Measurements from ENCODE around the gene MIEN1.
"Not testable (repeated sequence)": the region's sequence is repeated elsewhere in the genome, so short reads cannot be mapped to it uniquely, and the experiment has no call there.

Gene MIEN1

DNA sequence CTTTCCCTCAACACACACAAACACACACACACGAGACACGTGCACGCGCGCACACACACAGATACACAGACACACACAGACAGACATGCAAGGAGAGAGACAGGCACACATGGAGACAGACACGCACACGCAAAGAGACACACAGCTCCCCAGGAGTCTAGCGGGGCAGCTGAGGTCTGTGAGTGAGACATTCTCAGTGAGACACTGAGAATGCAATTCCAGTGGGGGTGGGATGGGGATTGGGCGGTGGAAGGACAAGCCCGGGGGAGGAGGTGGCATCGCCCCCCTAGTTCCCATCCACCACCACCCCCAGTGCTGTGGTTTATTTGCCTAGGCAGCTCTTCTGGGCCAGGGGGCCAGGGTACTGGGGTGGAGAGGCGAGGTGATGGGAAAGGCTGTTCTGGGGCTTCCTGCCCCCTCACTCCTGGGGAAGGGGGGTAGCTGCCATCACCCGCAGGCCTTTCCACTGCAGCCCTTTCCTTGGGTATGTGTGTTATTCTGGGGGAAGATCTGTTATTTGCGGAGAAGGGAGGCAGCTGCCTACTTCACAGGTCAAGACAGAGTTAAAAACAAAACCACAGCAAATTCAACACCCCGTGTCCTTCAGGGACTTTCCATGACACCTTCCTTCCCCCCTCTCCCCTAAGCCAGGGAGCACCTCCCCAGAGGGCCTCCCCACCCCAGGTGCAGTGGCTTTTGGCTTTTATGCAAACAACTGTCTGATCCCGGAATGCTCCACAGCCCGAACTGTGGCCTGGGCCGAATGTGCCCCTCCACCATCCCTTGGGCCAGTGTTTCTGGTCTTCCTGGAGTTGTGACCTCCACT, 25.4 kb upstream of the MIEN1 start:
- no peak for FAIRE-seq

DNA sequence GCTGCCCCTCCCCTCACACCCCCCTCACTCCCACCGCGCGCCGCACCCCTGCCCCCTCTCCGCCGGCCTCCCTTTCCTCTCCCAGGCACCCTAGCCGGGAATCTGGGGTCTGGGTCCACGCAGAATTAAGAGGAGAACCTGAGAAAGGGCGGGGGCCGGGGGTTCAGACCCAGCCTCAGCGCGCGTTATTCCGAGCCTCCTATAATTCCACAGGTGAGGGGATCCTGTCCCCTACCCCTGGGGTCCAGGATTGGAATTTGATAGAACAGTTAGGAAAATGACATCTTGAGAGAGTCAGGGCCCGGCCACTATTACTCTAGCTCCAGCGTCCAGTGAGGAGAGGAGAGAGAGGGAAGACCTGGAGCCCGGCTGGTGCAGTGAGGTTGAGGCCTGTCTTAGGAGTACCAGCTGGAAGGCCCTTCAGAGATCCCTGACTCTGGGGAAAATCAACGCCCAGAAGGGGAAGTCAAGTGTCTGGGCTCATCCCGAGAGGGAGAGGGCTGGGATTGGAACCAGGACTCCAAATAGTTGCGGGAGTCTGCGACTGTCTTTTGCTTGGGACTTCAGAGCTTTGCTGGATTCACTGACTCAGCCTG, 24.7 kb upstream of the MIEN1 start:
- FAIRE-seq, result no peak

DNA sequence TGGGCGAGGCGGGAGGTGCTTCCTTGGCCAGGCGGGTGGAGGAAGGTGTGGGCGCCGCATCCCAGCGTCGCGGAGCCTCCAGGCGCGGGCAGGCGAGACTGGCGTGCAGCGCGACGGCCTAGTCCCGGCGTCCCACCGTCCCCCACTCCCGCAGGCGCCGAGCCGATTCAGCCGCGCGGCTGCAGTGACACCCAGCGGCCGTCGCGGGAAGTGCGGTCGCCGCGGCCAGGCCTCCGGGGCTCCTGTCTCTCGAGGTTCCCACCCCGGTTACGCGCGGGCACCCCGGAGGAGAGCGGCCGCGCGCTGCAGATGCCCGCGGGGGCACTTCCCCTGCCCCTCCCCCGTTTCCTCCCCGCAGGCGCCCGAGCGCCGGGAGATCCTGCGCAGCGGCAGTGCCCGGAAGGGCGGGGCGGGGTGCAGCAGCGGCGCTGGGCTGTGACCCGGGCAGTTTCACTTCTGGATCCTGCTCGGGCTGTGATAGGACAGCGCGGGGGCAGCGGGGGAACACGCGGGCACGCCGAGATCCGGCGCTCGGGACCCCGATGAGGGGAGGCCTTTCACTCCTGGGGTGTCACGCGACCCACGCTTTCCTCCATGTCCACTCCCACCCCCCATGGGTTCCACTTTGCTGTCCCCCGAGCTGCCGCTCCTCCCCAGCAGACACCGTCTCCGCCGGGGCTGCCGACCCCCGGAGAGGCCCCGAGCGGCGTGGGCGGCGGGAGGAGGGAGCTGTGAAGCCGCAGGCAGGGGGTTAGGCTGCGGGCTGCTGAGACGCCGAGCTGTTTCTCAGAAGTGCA, 24.0 kb upstream of the MIEN1 start:
- no peak for FAIRE-seq

DNA sequence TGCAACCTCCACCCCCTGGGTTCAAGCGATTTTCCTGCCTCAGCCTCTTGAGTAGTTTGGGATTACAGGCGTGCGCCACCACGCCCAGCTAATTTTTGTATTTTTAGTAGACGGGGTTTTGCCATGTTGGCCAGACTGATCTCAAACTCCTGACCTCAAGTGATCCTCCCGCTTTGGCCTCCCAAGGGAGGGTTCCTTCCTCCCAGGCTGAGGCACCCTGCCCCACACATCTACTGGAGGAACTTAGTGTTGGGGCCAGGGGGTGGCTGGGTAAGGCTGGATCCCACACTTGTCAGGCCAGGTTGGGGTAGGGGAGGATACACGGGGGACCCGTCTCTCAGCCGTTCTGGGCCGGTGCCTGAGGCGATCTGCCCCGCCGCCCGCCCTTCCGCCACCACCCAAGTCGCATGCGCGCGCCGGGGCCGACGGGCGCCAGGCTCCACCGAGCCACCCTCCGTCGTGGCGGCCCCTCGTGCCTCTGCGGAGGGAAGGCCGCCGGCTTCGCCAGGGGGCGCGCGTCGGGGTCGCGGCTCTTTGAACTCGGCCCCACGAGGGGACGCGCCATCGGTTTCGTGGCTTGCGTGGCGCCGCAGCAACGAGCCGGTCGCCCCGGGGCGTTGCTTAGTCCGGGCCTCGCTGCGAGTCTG, 23.3 kb upstream of the MIEN1 start:
- no peak for FAIRE-seq

DNA sequence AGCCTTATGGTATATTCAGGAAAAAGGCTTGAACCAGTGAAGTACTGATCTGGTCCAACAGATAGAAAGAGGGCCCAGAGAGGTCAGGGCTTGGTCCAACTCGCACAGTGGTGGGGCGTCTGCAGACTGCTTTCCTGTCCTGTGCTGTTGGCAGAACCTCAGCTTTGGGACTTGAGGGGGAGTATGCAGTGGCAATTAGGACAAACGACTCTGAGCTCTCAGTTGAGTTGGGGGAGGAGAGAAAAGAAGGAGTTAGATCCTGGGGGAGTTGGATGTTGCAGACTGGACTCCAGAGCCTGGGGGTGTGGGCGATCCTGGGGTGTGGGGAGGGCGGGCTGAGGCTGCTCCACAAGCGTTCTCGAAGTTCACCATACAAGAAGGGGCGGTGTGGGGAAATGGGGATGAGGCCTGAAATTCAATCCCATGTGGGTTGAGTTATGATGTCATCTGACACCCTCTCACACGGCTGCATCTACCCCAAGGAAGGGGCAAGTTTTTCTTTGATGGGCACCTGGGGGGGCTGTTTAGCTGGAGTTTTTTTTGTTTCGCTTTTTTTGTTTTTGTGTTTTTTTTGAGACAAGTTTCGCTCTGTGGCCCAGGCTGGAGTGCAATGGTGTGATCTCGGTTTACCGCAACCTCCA, 22.0 kb upstream of the MIEN1 start:
- no peak for FAIRE-seq

DNA sequence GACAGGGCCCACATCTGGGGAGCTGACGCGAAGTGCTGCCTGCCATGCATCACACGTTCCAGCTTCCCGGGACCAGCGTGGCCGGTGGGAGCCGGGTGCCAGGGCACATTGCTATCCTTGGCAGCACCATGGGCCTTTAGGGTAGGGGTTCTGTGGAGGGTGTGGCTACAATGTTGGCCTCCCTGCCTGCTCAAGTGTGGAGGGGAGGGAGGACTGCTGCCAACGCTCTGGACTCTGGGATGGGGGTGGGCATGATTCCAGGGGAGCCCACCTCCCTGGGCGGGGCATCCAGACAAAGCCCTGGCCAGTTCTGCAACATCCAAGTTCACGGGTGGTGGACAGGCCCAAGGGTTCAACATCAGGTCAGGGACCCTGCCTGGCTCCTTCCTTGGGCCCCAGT, 21.3 kb upstream of the MIEN1 start:
- no peak for FAIRE-seq

DNA sequence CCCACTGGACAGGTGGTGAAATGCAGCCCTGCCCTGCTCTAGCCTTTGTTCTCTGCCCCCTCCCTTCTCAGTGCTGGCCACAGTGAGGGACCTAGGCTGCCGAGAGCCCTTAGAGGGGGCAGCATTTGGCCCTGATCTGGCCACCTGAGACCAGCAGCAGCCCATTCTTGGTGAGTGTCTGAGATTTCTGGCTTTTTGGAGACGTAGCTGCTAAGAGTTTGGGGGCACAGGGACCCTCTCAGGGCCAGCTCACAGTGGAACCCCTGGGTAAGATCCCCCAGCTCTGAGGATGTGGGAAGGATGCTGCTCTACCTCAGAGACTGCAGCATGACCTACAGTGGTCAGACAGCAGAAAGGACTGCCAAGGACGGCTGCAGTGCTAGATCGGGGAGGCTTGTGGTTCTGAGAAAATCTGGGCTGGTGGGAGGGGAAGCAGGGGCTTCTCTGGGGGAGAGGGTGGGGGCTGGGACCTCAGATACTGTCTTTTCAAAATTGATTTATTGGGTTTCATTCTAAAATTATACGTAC, 20.7 kb upstream of the MIEN1 start:
- FAIRE-seq, result no peak

DNA sequence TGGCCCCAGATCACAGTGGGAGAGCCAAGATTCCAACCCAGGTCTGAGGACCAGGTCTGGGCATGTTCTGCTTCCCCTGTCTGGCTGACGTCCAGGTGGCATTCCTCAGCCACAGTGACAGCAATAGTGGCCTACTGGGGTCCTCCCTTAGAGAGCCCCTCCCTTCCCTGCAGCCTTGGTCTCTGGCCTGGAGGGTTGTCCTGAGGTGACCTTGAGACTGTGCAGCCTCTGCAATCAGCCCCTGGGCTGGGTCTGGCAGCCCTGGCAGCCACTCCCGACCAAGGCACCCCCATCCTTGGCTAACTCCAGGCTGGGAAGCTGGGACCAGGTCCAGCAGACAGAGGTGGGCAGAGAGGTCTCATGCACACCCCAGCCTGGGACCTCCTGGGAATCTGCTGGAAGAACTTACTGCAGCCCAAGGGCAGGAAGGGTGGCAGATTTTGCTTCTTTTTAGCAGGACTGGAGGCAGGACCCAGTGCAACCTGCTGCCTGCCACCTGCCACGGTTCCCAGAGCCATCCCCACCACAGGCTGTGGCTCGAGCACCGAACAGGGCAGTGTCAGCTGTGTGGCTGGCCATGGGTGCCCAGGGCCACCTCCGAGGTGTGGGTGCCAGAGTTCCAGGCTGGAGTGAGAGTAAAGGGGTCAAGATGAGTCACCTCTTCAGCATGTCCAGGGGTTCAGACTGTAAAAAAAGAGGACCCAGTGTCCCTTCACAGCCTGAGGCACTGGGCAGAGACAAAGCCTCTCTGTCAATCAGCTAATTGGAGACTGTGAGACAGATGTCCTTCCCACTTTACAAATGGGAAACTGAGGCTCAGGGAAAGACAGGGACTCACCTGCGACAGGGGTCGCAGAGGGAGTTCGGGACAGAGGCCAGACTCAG, 20.0 kb upstream of the MIEN1 start:
- no peak for FAIRE-seq

DNA sequence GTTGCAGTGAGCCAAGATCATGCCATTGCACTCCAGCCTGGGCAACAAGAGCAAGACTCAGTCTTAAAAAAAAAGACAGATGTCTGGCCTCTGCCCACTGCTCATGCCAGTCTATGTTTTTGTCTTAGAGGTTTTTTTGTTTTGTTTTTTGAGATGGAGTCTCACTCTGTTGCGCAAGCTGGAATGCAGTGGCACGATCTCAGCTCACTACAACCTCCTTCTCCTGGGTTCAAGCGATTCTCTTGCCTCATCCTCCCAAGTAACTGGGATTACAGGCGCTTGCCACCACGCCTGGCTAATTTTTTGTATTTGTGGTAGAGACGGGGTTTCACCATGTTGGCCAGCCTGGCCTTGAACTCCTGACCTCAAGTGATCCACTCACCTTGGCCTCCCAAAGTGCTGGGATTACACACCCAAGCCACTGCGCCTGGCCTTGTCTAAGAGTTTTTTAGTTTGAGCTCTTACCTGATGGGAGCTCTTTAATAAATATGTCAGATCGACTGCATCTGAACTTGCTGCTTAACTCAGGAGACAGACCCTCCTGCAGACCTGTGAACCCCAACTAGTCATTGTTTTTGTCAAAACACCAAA, 18.2 kb upstream of the MIEN1 start:
- not testable (repeated sequence) for FAIRE-seq

DNA sequence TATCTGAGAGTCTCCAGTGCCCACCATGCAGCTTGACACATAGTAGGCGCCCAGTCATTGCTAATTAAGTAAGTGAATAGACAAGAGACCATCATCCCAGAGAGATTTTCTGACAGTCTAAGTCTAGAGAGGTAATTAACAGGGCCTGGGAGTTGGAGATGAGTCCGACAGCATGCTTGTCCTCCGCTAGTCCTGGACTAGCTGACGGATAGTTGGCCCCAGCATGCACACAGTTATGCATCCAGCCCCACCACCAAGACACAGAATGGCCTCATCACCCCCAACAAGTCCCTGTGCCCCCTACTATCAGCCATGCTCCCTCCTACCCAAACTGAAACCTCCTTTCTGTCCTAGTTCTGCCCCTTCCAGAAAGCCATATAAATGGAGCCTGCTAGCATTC, 17.4 kb upstream of the MIEN1 start:
- FAIRE-seq, result no peak

DNA sequence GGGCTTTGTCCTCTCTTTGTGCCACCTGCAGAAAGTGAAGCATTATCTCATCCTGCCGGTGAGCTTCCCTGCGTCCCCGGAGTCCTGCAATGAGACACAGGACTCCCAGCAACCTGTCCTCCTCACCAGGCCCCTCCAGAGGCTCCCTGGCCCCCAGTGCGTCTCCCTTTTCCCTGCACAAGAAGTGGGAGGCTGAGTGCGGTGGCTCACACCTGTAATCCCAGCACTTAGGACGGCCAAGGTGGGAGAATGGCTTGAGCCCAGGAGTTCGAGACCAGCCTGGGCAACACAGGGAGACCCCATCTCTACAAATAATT, 15.8 kb upstream of the MIEN1 start:
- FAIRE-seq, result no peak

DNA sequence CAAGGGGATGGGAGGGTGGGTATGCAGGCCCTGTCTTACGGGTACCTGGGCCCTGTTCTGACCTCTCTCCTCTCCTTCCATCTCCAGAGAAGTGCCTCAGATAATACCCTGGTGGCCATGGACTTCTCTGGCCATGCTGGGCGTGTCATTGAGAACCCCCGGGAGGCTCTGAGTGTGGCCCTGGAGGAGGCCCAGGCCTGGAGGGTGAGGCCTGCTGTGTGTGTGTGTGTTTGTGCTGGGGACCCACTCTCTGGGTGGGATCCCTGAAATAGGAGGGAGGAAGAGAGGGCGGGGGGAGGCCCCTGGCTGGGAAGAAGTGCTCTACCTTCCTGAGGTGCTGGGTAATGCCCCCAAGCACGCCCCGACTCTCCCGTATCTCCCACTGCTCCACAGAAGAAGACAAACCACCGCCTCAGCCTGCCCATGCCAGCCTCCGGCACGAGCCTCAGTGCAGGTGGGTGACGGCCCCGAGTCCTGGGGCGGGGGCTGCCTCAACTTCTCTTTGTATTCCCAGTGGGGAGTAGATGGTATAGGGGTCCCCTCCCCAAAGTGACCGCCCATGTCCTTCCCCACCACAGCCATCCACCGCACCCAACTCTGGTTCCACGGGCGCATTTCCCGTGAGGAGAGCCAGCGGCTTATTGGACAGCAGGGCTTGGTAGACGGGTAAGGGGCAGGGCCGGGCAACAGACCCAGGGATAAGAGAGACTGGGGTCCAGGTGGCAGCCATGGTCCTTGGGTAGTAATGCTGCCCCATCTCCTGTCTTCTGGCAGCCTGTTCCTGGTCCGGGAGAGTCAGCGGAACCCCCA, 15.2 kb upstream of the MIEN1 start:
- no peak for FAIRE-seq

DNA sequence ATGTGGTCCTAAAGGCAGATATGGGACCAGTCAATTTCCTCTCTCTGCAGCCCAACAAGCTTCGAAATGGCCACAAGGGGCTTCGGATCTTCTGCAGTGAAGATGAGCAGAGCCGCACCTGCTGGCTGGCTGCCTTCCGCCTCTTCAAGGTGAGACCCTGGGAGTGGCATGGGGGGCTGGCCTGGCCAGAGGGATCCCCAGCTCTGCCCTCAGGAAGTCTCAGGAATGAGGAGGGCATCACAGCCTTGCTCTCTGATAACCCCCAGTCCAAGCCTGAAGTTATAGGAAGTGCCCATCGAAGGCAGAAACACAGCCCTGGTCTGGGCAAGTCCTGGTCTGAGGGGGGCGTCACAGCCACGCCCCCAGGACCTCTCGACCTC, 14.5 kb upstream of the MIEN1 start:
- FAIRE-seq, result no peak

DNA sequence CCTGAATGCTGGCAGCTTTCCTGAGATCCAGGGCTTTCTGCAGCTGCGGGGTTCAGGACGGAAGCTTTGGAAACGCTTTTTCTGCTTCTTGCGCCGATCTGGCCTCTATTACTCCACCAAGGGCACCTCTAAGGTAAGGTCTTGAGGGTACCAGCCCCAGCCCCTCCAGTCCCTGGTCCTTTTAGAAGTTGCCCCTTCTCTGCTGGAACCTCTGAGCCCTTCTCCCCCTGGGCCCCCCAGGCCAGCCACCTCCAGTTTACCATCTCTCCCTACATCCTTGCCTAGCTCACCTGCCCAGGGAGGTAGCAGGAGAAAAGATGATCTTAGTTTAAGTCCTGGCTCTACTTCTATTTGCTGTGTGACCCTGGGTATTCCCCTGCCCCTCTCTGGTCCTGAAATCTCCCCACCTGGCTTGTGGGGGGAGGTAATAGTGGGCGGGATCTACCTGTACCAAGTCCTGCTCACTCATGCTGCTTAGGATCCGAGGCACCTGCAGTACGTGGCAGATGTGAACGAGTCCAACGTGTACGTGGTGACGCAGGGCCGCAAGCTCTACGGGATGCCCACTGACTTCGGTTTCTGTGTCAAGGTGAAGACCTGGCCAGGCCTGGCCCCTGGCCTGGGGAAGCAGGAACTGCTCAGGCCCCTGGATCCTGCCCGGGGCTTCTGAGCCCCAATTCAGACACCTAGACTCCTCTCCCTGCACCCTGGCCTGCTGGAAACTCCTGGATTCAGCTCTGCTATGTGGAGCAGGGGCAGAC, 13.9 kb upstream of the MIEN1 start:
- FAIRE-seq, result no peak

DNA sequence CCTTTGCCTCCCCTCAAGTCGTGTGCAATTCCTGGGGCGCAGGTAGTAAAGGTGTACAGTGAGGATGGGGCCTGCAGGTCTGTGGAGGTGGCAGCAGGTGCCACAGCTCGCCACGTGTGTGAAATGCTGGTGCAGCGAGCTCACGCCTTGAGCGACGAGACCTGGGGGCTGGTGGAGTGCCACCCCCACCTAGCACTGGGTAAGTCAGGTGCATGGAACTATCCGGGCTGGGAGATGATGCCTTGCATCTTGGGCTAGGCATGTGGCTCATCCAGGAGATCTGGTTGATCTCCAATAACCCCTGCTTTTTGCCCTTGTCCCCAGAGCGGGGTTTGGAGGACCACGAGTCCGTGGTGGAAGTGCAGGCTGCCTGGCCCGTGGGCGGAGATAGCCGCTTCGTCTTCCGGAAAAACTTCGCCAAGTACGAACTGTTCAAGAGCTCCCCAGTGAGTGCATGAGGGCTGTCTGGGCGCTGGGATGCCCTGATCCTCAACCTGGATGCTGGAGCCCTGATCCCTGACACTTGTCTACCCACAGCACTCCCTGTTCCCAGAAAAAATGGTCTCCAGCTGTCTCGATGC, 12.6 kb upstream of the MIEN1 start:
- FAIRE-seq, result no peak

DNA sequence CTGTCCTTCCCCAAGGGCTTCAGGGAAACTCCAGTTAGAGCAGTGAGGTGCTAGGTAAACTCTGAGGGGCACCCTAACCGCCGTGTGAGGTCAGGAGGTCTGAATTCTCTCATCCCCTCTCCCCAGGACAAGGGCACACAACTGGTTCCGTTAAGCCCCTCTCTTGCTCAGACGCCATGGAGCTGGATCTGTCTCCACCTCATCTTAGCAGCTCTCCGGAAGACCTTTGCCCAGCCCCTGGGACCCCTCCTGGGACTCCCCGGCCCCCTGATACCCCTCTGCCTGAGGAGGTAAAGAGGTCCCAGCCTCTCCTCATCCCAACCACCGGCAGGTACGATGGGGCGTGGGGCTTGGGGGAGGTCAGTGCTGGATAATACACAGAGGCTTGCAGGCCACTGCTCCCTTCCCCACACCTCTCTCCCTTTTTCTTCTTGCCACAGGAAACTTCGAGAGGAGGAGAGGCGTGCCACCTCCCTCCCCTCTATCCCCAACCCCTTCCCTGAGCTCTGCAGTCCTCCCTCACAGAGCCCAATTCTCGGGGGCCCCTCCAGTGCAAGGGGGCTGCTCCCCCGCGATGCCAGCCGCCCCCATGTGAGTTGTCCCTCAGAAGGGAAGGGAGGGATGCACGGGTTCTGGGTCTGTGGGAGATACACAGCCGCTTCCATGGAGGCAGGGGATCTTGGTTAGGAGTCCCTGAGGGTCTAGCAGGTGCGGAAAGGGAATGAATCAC, 12.0 kb upstream of the MIEN1 start:
- no peak for FAIRE-seq

DNA sequence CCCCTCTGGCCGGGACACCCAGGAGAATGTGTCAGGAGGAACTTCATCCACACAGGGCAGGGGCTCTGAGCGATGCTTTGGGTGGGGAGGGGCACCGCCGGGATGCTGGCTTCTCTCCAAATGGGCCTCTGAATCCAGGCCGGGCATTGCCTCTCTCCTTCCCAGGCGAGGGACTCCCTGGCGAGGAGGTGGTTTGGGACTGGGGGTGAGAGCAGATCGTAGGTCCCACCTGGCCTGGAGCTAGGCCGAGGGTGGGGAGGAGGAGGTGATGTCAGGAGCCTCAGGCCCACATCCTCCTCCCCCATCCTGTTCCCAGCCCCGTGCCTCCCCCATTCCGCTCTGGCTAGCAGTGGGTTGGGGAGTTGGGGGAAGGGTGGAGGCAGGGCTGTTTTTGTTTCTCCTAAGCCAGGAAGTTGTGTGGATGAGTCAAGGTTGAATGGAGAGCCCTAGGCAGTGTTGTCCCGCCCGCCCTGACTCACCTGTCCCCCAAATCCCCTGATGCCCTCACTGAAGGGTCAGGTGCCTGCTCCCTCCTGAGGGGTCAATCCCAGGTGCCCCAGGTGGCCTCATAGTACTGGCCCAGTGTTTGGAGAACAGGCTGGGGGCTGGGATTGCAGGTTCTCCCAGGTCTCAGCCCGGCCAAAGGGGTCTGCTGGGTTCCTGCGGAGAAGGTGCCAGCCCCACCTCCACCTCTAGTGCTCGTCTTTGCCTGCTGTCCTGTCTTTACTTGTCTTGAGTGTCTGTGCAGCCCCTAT, 10.2 kb upstream of the MIEN1 start:
- no peak for FAIRE-seq

DNA sequence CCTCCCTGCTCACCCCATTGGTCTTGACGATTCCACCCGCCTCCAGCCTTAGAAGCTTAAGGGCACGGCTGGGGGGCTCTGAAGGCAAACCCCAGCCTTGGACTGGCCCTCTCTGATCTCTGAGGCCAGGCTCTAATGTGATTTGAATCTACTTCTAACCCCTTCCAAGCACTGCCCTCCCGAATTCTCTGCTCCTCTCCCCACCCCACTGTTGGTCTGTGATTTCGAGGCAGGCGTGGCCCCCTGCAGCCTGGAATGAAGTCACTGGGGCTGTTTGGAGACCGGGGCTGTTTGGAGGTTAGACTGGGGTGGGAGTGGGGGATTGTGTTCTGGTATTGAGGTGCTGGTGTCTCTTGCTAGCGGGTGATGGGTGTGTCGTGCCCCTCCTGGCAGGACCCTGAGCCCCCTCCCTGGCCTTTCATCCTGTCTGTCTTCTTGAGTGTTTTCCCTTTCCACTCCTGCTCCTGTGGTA, 9.6 kb upstream of the MIEN1 start:
- no peak for FAIRE-seq

All from colon (tissue), 2 donors.